ENCODE measurements around the gene ZNF319.

Gene ZNF319

GRCh38 chr16:58034128-58034685 lies 33.7 kb upstream of the ZNF319 start:
- H3K4me3 ChIP-seq (IDR thresholded peaks at IDR 0.05; ENCODE audit: insufficient read depth, low read depth, low read length) = no peak overlapping the region
- H3K36me3 ChIP-seq (ENCODE audit: insufficient read depth) = no peaks in the 10 kb centered on the region
- no peaks in the 10 kb centered on the region for H3K4me1 ChIP-seq (ENCODE audit: low read depth, poor library complexity, severe bottlenecking)
- H3K27ac ChIP-seq = no peak overlapping the region
- TF ChIP-seq CTCF (conservative IDR thresholded peaks at IDR 0.05; ENCODE audit: low read depth, low read length) = no peak
- H3K79me2 ChIP-seq (ENCODE audit: insufficient read depth, low read depth) = no peaks in the 10 kb centered on the region
- no peak overlapping the region for H3K9ac ChIP-seq
- H2AFZ ChIP-seq (ENCODE audit: low read depth) = no peak overlapping the region
- no peaks in the 10 kb centered on the region for H4K20me1 ChIP-seq (ENCODE audit: insufficient read depth)
- H3K4me2 ChIP-seq = no peak overlapping the region
- H3K27me3 ChIP-seq (ENCODE audit: insufficient read depth, low read depth) = no peaks in the 10 kb centered on the region

- Histone ChIP-seq H2AFZ (ENCODE audit: low read depth) (no peak overlapping the region), H3K27me3 (ENCODE audit: insufficient read depth, low read depth) (no peaks in the 10 kb centered on the region), H3K27ac (no peak overlapping the region), H3K4me2 (no peak overlapping the region), H3K4me1 (ENCODE audit: low read depth, poor library complexity, severe bottlenecking) (no peaks in the 10 kb centered on the region), H4K20me1 (ENCODE audit: insufficient read depth) (no peaks in the 10 kb centered on the region), H3K4me3 (IDR thresholded peaks at IDR 0.05; ENCODE audit: insufficient read depth, low read depth, low read length) (no peak overlapping the region), H3K9ac (no peak overlapping the region), H3K79me2 (ENCODE audit: insufficient read depth, low read depth) (no peaks in the 10 kb centered on the region), H3K36me3 (ENCODE audit: insufficient read depth) (no peaks in the 10 kb centered on the region)
- TF ChIP-seq CTCF (conservative IDR thresholded peaks at IDR 0.05; ENCODE audit: low read depth, low read length) = no peak
Measured at GRCh38 chr16:58032710-58033293, 32.3 kb upstream of the ZNF319 start.

- no peak for TF ChIP-seq CTCF (conservative IDR thresholded peaks at IDR 0.05; ENCODE audit: low read depth, low read length)
- no peak overlapping the region for H2AFZ ChIP-seq (ENCODE audit: low read depth)
- no peak overlapping the region for H3K9ac ChIP-seq
- no peaks in the 10 kb centered on the region for H3K27me3 ChIP-seq (ENCODE audit: insufficient read depth, low read depth)
- no peak overlapping the region for H3K4me3 ChIP-seq (IDR thresholded peaks at IDR 0.05; ENCODE audit: insufficient read depth, low read depth, low read length)
- H3K36me3 ChIP-seq (ENCODE audit: insufficient read depth) = no peaks in the 10 kb centered on the region
- H3K4me1 ChIP-seq (ENCODE audit: low read depth, poor library complexity, severe bottlenecking) = no peaks in the 10 kb centered on the region
- H4K20me1 ChIP-seq (ENCODE audit: insufficient read depth) = no peaks in the 10 kb centered on the region
- no peak overlapping the region for H3K4me2 ChIP-seq
- no peaks in the 10 kb centered on the region for H3K79me2 ChIP-seq (ENCODE audit: insufficient read depth, low read depth)
- no peak overlapping the region for H3K27ac ChIP-seq
Measured at GRCh38 chr16:58031016-58031800, 30.7 kb upstream of the ZNF319 start.

- Histone ChIP-seq H3K9ac (no peak overlapping the region), H3K4me1 (ENCODE audit: low read depth, poor library complexity, severe bottlenecking) (no peaks in the 10 kb centered on the region)
Measured at GRCh38 chr16:58030136-58030840, 29.8 kb upstream of the ZNF319 start.

More at GRCh38 chr16:58030136-58030840, 29.8 kb upstream of the ZNF319 start:
- no peak overlapping the region for H2AFZ ChIP-seq (ENCODE audit: low read depth)
- no peaks in the 10 kb centered on the region for H4K20me1 ChIP-seq (ENCODE audit: insufficient read depth)
- H3K27me3 ChIP-seq (ENCODE audit: insufficient read depth, low read depth) = no peaks in the 10 kb centered on the region
- no peak for TF ChIP-seq CTCF (conservative IDR thresholded peaks at IDR 0.05; ENCODE audit: low read depth, low read length)
- H3K4me3 ChIP-seq (IDR thresholded peaks at IDR 0.05; ENCODE audit: insufficient read depth, low read depth, low read length) = no peak overlapping the region
- no peaks in the 10 kb centered on the region for H3K79me2 ChIP-seq (ENCODE audit: insufficient read depth, low read depth)
- no peak overlapping the region for H3K27ac ChIP-seq
- no peaks in the 10 kb centered on the region for H3K36me3 ChIP-seq (ENCODE audit: insufficient read depth)
- no peak overlapping the region for H3K4me2 ChIP-seq
